ENCODE data around the gene C17orf78.
"Not testable (repeated sequence)": the region's sequence is repeated elsewhere in the genome, so short reads cannot be mapped to it uniquely, and the experiment has no call there.

Gene C17orf78

GRCh38 chr17:37375706-37376105 is at the start of gene C17orf78:
Gene C17orf78 (plus strand): TSS chr17:37375985. CDS start chr17:37376093, 108 bp downstream.
- H3K4me1 ChIP-seq (ENCODE audit: control insufficient read depth in 1 of 2, insufficient read depth in 2 of 2, low read length in 2 of 2), result peaks cover 5 to 11% of the 10 kb centered on the region in 2 donors
- H3K9me3 ChIP-seq (ENCODE audit: control insufficient read depth in 1 of 2, low read length in 2 of 2), result no peaks in the 10 kb centered on the region
- H3K4me3 ChIP-seq (ENCODE audit: low read depth in 1 of 2, low read length in 2 of 2), result peak within 1 kb of the TSS; percentile 48 to 70
- no peaks in the 10 kb centered on the region for H3K27me3 ChIP-seq (ENCODE audit: control insufficient read depth in 1 of 2, insufficient read depth in 2 of 2, low read length in 2 of 2)
- peak within 1 kb of the TSS in 1 of 2 donors; percentile 54 for H3K9ac ChIP-seq (ENCODE audit: low read depth in 1 of 2, low read length in 2 of 2)
- no peaks in the 10 kb centered on the region for H3K36me3 ChIP-seq (ENCODE audit: control insufficient read depth in 1 of 2, insufficient read depth in 2 of 2, low read length in 2 of 2)
- H3K27ac ChIP-seq (ENCODE audit: low read depth, low read length), result no peak within 1 kb of the TSS

DNA sequence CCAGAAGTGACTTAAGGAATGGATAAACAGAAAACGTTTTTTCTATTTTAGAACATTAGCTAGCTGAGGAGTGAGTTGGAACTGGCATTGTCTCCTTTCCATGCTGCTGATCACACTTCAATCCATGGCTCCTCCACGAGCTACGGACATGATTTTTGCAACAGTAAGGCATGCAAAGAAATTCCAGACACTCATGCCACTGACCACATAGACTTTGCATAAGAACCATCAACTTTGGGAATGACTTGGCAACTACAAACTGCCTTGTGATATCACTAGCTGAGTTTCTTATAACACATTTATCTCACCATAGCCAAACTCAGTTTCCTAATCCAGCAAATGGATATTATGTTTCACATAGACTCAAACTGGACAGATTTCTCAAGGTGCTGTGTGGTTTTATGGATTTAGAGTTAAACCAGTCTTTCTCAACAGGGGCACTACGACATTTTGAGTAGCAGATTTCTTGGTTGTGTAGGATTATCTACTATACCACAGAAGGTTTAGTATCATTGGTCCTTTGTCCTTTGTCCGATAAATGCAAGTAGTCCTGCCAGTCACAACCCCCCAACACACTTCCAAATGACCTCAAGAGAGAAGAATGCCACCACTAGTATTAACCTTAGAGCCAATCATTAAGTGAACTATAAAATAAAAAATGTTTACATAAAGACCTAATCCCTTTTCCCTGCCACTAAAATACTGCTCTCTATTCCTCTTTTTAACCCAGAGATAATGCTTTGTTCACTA is 48.3 kb upstream of the C17orf78 start:
- no peak overlapping the region for H3K9ac ChIP-seq (ENCODE audit: low read depth in 1 of 2, low read length in 2 of 2)

DNA sequence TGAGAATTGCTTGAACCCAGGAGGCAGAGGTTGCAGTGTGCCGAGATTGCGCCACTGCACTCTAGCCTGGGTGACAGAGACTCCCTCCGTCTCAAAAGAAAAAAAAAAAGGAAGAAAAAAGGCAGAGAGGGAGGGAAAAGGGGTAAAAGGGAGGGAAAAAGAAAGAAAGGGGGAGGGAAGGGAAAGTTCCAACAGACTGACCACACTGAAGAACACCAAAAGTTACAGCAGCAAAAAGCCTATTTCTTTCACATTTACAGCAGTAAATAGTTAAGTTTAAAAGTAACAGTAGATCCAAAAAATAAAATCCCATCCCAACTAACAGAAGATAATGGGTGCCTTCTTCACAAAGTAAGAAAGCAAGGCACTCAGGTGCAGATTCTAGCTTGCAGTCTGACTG is 36.9 kb upstream of the C17orf78 start:
- Histone ChIP-seq H3K9ac (ENCODE audit: low read depth in 1 of 2, low read length in 2 of 2) (no peak overlapping the region), H3K9me3 (ENCODE audit: control insufficient read depth in 1 of 2, low read length in 2 of 2) (no peaks in the 10 kb centered on the region), H3K4me3 (ENCODE audit: low read depth in 1 of 2, low read length in 2 of 2) (no peak overlapping the region), H3K4me1 (ENCODE audit: control insufficient read depth in 1 of 2, insufficient read depth in 2 of 2, low read length in 2 of 2) (no peaks in the 10 kb centered on the region), H3K27me3 (ENCODE audit: control insufficient read depth in 1 of 2, insufficient read depth in 2 of 2, low read length in 2 of 2) (no peaks in the 10 kb centered on the region), H3K36me3 (ENCODE audit: control insufficient read depth in 1 of 2, insufficient read depth in 2 of 2, low read length in 2 of 2) (peaks cover 0 to 3% of the 10 kb centered on the region in 2 donors), H3K27ac (ENCODE audit: low read depth, low read length) (no peak overlapping the region)

More for the DNA sequence above, 48.3 kb upstream of the C17orf78 start:
- Histone ChIP-seq H3K9me3 (ENCODE audit: control insufficient read depth in 1 of 2, low read length in 2 of 2) (no peaks in the 10 kb centered on the region), H3K4me1 (ENCODE audit: control insufficient read depth in 1 of 2, insufficient read depth in 2 of 2, low read length in 2 of 2) (peaks cover 0 to 9% of the 10 kb centered on the region in 2 donors), H3K27ac (ENCODE audit: low read depth, low read length) (no peak overlapping the region), H3K36me3 (ENCODE audit: control insufficient read depth in 1 of 2, insufficient read depth in 2 of 2, low read length in 2 of 2) (peaks cover 0 to 14% of the 10 kb centered on the region in 2 donors), H3K4me3 (ENCODE audit: low read depth in 1 of 2, low read length in 2 of 2) (no peak overlapping the region), H3K27me3 (ENCODE audit: control insufficient read depth in 1 of 2, insufficient read depth in 2 of 2, low read length in 2 of 2) (no peaks in the 10 kb centered on the region)

DNA sequence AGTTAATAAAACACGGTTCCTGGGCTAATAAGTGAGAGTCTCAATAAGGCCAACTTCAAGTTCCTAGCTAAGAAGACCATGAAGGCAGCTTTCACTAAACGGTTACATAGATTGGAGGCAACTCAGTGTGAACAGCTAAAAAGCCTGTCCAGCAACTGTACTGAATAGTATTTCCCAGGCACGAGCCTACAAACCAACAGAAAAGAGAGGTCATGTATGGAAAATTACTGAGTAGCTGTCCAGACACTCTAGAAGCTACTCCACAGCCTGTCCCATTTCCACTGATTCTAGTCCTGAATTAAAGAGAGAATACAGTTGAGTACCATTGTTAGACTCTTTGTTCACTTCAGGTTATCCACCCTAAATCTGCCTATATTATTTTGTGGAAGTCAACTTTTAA is 36.5 kb upstream of the C17orf78 start:
- Histone ChIP-seq H3K27me3 (ENCODE audit: control insufficient read depth in 1 of 2, insufficient read depth in 2 of 2, low read length in 2 of 2) (no peaks in the 10 kb centered on the region), H3K4me3 (ENCODE audit: low read depth in 1 of 2, low read length in 2 of 2) (no peak overlapping the region), H3K4me1 (ENCODE audit: control insufficient read depth in 1 of 2, insufficient read depth in 2 of 2, low read length in 2 of 2) (no peaks in the 10 kb centered on the region), H3K36me3 (ENCODE audit: control insufficient read depth in 1 of 2, insufficient read depth in 2 of 2, low read length in 2 of 2) (peaks cover 0 to 3% of the 10 kb centered on the region in 2 donors), H3K9ac (ENCODE audit: low read depth in 1 of 2, low read length in 2 of 2) (no peak overlapping the region), H3K9me3 (ENCODE audit: control insufficient read depth in 1 of 2, low read length in 2 of 2) (no peaks in the 10 kb centered on the region), H3K27ac (ENCODE audit: low read depth, low read length) (no peak overlapping the region)

DNA sequence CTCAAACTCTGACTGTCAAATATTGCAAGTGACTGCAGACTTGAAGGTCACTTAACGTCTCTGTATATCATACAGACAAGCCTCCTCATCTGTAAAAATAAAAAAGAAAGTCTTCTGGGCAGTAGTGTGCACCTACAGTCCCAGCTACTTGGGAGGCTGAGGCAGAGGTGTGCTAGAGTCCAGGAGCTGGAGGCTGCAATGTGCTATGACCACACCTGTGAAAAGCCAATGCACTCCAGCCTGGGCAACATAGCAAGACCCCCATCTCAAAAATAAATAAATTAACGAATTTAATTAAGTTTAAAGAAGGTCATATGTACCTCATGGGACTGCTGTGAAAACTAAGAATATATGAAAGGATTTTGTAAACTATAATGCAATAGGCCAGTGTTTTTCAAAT is 35.0 kb upstream of the C17orf78 start:
- H3K9ac ChIP-seq (ENCODE audit: low read depth in 1 of 2, low read length in 2 of 2), result no peak overlapping the region
- H3K4me3 ChIP-seq (ENCODE audit: low read depth in 1 of 2, low read length in 2 of 2), result no peak overlapping the region
- H3K9me3 ChIP-seq (ENCODE audit: control insufficient read depth in 1 of 2, low read length in 2 of 2), result no peaks in the 10 kb centered on the region
- peaks cover 0 to 3% of the 10 kb centered on the region in 2 donors for H3K36me3 ChIP-seq (ENCODE audit: control insufficient read depth in 1 of 2, insufficient read depth in 2 of 2, low read length in 2 of 2)
- no peaks in the 10 kb centered on the region for H3K27me3 ChIP-seq (ENCODE audit: control insufficient read depth in 1 of 2, insufficient read depth in 2 of 2, low read length in 2 of 2)
- H3K4me1 ChIP-seq (ENCODE audit: control insufficient read depth in 1 of 2, insufficient read depth in 2 of 2, low read length in 2 of 2), result no peaks in the 10 kb centered on the region
- no peak overlapping the region for H3K27ac ChIP-seq (ENCODE audit: low read depth, low read length)

GRCh38 chr17:37342589-37342988 is 33.2 kb upstream of the C17orf78 start:
- Histone ChIP-seq H3K36me3 (ENCODE audit: control insufficient read depth in 1 of 2, insufficient read depth in 2 of 2, low read length in 2 of 2) (no peaks in the 10 kb centered on the region), H3K9me3 (ENCODE audit: control insufficient read depth in 1 of 2, low read length in 2 of 2) (no peaks in the 10 kb centered on the region), H3K4me3 (ENCODE audit: low read depth in 1 of 2, low read length in 2 of 2) (no peak overlapping the region), H3K4me1 (ENCODE audit: control insufficient read depth in 1 of 2, insufficient read depth in 2 of 2, low read length in 2 of 2) (no peaks in the 10 kb centered on the region), H3K9ac (ENCODE audit: low read depth in 1 of 2, low read length in 2 of 2) (no peak overlapping the region), H3K27me3 (ENCODE audit: control insufficient read depth in 1 of 2, insufficient read depth in 2 of 2, low read length in 2 of 2) (no peaks in the 10 kb centered on the region), H3K27ac (ENCODE audit: low read depth, low read length) (no peak overlapping the region)

- Histone ChIP-seq H3K27me3 (ENCODE audit: control insufficient read depth in 1 of 2, insufficient read depth in 2 of 2, low read length in 2 of 2) (no peaks in the 10 kb centered on the region), H3K4me1 (ENCODE audit: control insufficient read depth in 1 of 2, insufficient read depth in 2 of 2, low read length in 2 of 2) (no peaks in the 10 kb centered on the region), H3K27ac (ENCODE audit: low read depth, low read length) (no peak overlapping the region), H3K36me3 (ENCODE audit: control insufficient read depth in 1 of 2, insufficient read depth in 2 of 2, low read length in 2 of 2) (no peaks in the 10 kb centered on the region), H3K9ac (ENCODE audit: low read depth in 1 of 2, low read length in 2 of 2) (no peak overlapping the region), H3K4me3 (ENCODE audit: low read depth in 1 of 2, low read length in 2 of 2) (no peak overlapping the region), H3K9me3 (ENCODE audit: control insufficient read depth in 1 of 2, low read length in 2 of 2) (no peaks in the 10 kb centered on the region)
Measured at GRCh38 chr17:37344519-37344918, 31.3 kb upstream of the C17orf78 start.

GRCh38 chr17:37346863-37347402 is 28.9 kb upstream of the C17orf78 start:
- H3K9ac ChIP-seq (ENCODE audit: low read depth in 1 of 2, low read length in 2 of 2); H3K4me3 ChIP-seq (ENCODE audit: low read depth in 1 of 2, low read length in 2 of 2); H3K27me3 ChIP-seq (ENCODE audit: control insufficient read depth in 1 of 2, insufficient read depth in 2 of 2, low read length in 2 of 2); H3K27ac ChIP-seq (ENCODE audit: low read depth, low read length); H3K9me3 ChIP-seq (ENCODE audit: control insufficient read depth in 1 of 2, low read length in 2 of 2); H3K4me1 ChIP-seq (ENCODE audit: control insufficient read depth in 1 of 2, insufficient read depth in 2 of 2, low read length in 2 of 2); H3K36me3 ChIP-seq (ENCODE audit: control insufficient read depth in 1 of 2, insufficient read depth in 2 of 2, low read length in 2 of 2): not testable (repeated sequence)

GRCh38 chr17:37356796-37357569 is 18.8 kb upstream of the C17orf78 start:
- not testable (repeated sequence) for H3K36me3 ChIP-seq (ENCODE audit: control insufficient read depth in 1 of 2, insufficient read depth in 2 of 2, low read length in 2 of 2); H3K9me3 ChIP-seq (ENCODE audit: control insufficient read depth in 1 of 2, low read length in 2 of 2); H3K27me3 ChIP-seq (ENCODE audit: control insufficient read depth in 1 of 2, insufficient read depth in 2 of 2, low read length in 2 of 2); H3K27ac ChIP-seq (ENCODE audit: low read depth, low read length)
- peak overlapping the region in 1 of 2 donors; percentile 80 for H3K9ac ChIP-seq (ENCODE audit: low read depth in 1 of 2, low read length in 2 of 2)
- peaks cover 9 to 18% of the 10 kb centered on the region in 2 donors for H3K4me1 ChIP-seq (ENCODE audit: control insufficient read depth in 1 of 2, insufficient read depth in 2 of 2, low read length in 2 of 2)
- peak overlapping the region in 1 of 2 donors; percentile 81 for H3K4me3 ChIP-seq (ENCODE audit: low read depth in 1 of 2, low read length in 2 of 2)
